CD4-positive, alpha-beta T cell (primary cell): Measurements from ENCODE around the gene TTC27. TPM values are rescaled to one million over a fixed set of nuclear protein-coding genes. Genes with fewer than 3 reads are reported as not detected.

Source experiments
- ATAC-seq: fragments of 200-7000 bp; cut with Tn5 transposase; one replicate; pipeline ENCODE4 v1.10.0; 2022; ENCODE audit warnings: mild to moderate bottlenecking; ENCODE audit not compliant: poor library complexity
- CTCF ChIA-PET: fragments of 350-600 bp; sonication (Branson Sonifier 250); formaldehyde crosslinking; loops from one replicate; lab custom pipeline; 2021; ENCODE audit warnings: antibody characterized with exemption, inconsistent platforms; lab: Charles Lee
- POLR2A ChIA-PET: fragments of 350-600 bp; sonication (Branson Sonifier 250); formaldehyde crosslinking; loops from one replicate; lab custom pipeline; 2021; ENCODE audit warnings: antibody characterized with exemption, inconsistent platforms; lab: Charles Lee
- DNase-seq, 14 experiments: peaks; one replicate each; pipeline ENCODE4 v3.0.0-alpha.2; 2013 to 2020; ENCODE audit warnings: mixed read lengths in 2 of 14
- H3K27ac ChIP-seq, 2 donors: one replicate each; pipeline versions ENCODE4 v1.5.1 to v1.7.0; 2013; ENCODE audit warnings: low read length in 2 of 2, low read depth in 1 of 2, mild to moderate bottlenecking in 1 of 2
- H3K27me3 ChIP-seq, 2 experiments: 1 replicate in 1 of 2; 2 replicates in 1 of 2; pipeline versions ENCODE4 v1.6.1 to v1.7.0; 2013; ENCODE audit warnings: low read length in 2 of 2, control low read depth in 1 of 2, mild to moderate bottlenecking in 1 of 2, moderate library complexity in 1 of 2; ENCODE audit not compliant: insufficient read depth in 2 of 2, control insufficient read depth in 1 of 2
- H3K36me3 ChIP-seq: one replicate; pipeline ENCODE4 v1.6.1; 2013; ENCODE audit warnings: low read length, control low read depth; ENCODE audit not compliant: insufficient read depth
- H3K4me1 ChIP-seq: one replicate; pipeline ENCODE4 v1.6.1; 2013; ENCODE audit warnings: low read length, control low read depth; ENCODE audit not compliant: insufficient read depth
- H3K4me3 ChIP-seq: one replicate; pipeline ENCODE4 v1.5.1; 2013; ENCODE audit warnings: mild to moderate bottlenecking, low read length, moderate library complexity
- H3K9me3 ChIP-seq, 2 experiments: 1 replicate in 1 of 2; 2 replicates in 1 of 2; pipeline versions ENCODE4 v1.6.1 to v1.7.0; 2013; ENCODE audit warnings: low read length in 2 of 2, mild to moderate bottlenecking in 2 of 2, control low read depth in 1 of 2, moderate library complexity in 1 of 2; ENCODE audit not compliant: control insufficient read depth in 1 of 2, insufficient read depth in 1 of 2
- H3K27ac Mint-ChIP-seq: one replicate; pipeline ENCODE4 v1.8.0; 2020; ENCODE audit warnings: mixed read lengths
- H3K27me3 Mint-ChIP-seq: one replicate; pipeline ENCODE4 v1.8.0; 2021; ENCODE audit warnings: mixed read lengths
- H3K36me3 Mint-ChIP-seq: one replicate; pipeline ENCODE4 v1.8.0; 2021; ENCODE audit warnings: low read depth, mixed read lengths
- H3K4me1 Mint-ChIP-seq: one replicate; pipeline ENCODE4 v1.8.0; 2021; ENCODE audit warnings: low read depth, mixed read lengths
- H3K4me3 Mint-ChIP-seq: one replicate; pipeline ENCODE4 v1.8.0; 2020; ENCODE audit warnings: mild to moderate bottlenecking, mixed read lengths
- H3K9me3 Mint-ChIP-seq: one replicate; pipeline ENCODE4 v1.8.0; 2020; ENCODE audit warnings: mixed read lengths
- intact Hi-C, 2 experiments: fragments of 100-400 bp; cut with DNase I in 1 of 2; cut with micrococcal nuclease in 1 of 2; formaldehyde crosslinking; loops; one replicate each; pipeline versions ENCODE4 v1.15.1 to v1.9.0; 2023 to 2025; cut with DNase I, micrococcal nuclease
- total RNA-seq, 174 experiments: library from RNA in 2 of 174; stranded (reverse) in 2 of 174; gene quantifications; one replicate each; pipeline ENCODE4 v1.2.3 and lab custom pipeline; 2021 to 2026
- TF ChIP-seq, protein P1 (sequence below): fragments of 200-600 bp; IDR thresholded peaks from one replicate; pipeline ENCODE4 v1.8.0; 2022; ENCODE audit warnings: antibody characterized with exemption, mild to moderate bottlenecking

TTC27 gene
- total RNA-seq, 2 experiments from 2014 or later: 11.6 to 17.6 TPM

DNA sequence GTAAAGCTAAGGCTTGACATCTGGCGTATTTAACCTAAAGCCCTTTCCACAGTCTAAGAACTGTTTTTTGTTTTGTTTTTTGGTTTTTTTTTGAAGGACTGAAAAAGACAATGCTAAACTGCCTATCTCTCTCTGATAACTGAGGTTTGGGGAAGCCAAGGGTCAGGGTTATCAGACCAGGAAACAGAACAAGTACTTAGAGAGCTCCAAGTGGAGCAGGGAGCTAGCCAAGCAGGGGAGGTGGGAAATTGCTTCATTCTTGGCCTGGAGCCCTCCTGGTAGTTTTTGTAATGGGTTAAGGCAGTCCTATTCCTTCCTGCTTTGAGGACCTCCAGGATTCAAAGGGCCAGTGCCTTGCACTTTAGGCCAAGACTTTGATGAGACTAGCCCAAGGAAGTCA lies 164.6 kb downstream of the TTC27 start:
- no peaks in the 10 kb centered on the region for H3K4me1 Mint-ChIP-seq
- no peak overlapping the region for H3K27ac ChIP-seq
- peaks cover 73% of the 10 kb centered on the region for H3K36me3 Mint-ChIP-seq
- no peaks in the 10 kb centered on the region for H3K27me3 Mint-ChIP-seq
- H3K9me3 Mint-ChIP-seq: no peaks in the 10 kb centered on the region
- H3K4me1 ChIP-seq: no peaks in the 10 kb centered on the region
- ChIA-PET POLR2A (no interaction called here), CTCF (interaction anchor here (0.6 kb wide), 2 partner anchors 28 to 326 kb away, joined by 3 to 4 read pairs; no protein-coding TSS in a partner anchor)
- TF ChIP-seq, protein P1, sequence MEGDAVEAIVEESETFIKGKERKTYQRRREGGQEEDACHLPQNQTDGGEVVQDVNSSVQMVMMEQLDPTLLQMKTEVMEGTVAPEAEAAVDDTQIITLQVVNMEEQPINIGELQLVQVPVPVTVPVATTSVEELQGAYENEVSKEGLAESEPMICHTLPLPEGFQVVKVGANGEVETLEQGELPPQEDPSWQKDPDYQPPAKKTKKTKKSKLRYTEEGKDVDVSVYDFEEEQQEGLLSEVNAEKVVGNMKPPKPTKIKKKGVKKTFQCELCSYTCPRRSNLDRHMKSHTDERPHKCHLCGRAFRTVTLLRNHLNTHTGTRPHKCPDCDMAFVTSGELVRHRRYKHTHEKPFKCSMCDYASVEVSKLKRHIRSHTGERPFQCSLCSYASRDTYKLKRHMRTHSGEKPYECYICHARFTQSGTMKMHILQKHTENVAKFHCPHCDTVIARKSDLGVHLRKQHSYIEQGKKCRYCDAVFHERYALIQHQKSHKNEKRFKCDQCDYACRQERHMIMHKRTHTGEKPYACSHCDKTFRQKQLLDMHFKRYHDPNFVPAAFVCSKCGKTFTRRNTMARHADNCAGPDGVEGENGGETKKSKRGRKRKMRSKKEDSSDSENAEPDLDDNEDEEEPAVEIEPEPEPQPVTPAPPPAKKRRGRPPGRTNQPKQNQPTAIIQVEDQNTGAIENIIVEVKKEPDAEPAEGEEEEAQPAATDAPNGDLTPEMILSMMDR: no peak
- DNase-seq: no peak
- no peak overlapping the region for H3K27ac Mint-ChIP-seq
- no peak overlapping the region for H3K4me3 Mint-ChIP-seq
- H3K27me3 ChIP-seq: no peaks in the 10 kb centered on the region
- H3K9me3 ChIP-seq: no peaks in the 10 kb centered on the region
- intact Hi-C loops: no loop called here
- no peaks in the 10 kb centered on the region for H3K36me3 ChIP-seq
- no peak overlapping the region for H3K4me3 ChIP-seq
- no peak for ATAC-seq

DNA sequence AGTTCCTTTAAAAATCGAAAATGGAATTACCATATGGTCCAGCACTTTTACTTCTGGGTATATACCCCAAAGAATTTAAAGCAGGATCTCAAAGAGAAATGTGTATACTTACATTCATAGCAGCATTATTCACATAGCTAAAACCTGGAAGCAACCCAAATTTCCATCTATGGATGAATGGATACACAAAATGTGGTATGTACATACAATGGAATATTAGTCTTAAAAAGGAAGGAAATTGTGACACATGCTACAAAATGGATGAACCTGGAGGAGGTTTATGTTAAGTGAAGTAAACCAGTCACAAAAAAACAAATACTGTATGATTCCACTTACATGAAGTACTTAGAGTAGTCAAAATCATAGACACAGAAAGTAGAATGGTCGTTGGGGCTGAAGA lies 171.0 kb downstream of the TTC27 start:
- Histone ChIP-seq H3K27ac (no peak overlapping the region), H3K9me3 (no peaks in the 10 kb centered on the region), H3K4me1 (no peaks in the 10 kb centered on the region), H3K27me3 (no peaks in the 10 kb centered on the region), H3K36me3 (peaks cover 4% of the 10 kb centered on the region), H3K4me3 (no peak overlapping the region)
- intact Hi-C loops: no loop called here
- Mint-ChIP-seq H3K4me1 (no peaks in the 10 kb centered on the region), H3K4me3 (no peak overlapping the region), H3K27me3 (no peaks in the 10 kb centered on the region), H3K27ac (no peak overlapping the region), H3K36me3 (peaks cover 46% of the 10 kb centered on the region), H3K9me3 (no peaks in the 10 kb centered on the region)
- TF ChIP-seq, protein P1: no peak
- POLR2A ChIA-PET: no interaction called here
- CTCF ChIA-PET: no interaction called here
- DNase-seq: no peak
- ATAC-seq: no peak

DNA sequence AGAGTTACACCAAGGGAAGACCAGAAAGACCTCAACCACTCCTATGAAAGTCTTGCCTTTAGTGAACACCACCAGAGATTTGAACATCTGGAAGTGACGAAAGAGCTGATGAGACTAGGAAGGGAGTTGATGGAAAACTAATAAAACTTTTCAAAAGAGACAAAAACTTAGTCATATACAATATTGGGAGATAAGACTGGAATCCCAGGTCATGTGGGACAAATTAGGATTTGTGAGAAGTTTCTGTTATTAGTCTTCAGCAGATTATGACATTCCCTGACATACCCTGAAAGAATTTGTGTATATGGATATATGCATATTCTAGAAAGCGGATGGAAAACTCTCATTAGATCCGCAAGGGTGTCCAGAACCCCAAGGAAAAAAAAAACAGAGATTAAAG lies 173.9 kb downstream of the TTC27 start:
- intact Hi-C loops: no loop called here
- H3K27ac Mint-ChIP-seq: no peak overlapping the region
- ChIA-PET CTCF (no interaction called here), POLR2A (no interaction called here)
- no peaks in the 10 kb centered on the region for H3K27me3 ChIP-seq
- H3K36me3 Mint-ChIP-seq: peaks cover 24% of the 10 kb centered on the region
- TF ChIP-seq, protein P1: no peak
- no peaks in the 10 kb centered on the region for H3K27me3 Mint-ChIP-seq
- H3K36me3 ChIP-seq: peaks cover 4% of the 10 kb centered on the region
- H3K27ac ChIP-seq: no peak overlapping the region
- ATAC-seq (no peak), DNase-seq (no peak)
- H3K9me3 Mint-ChIP-seq: no peaks in the 10 kb centered on the region
- H3K9me3 ChIP-seq: no peaks in the 10 kb centered on the region
- no peak overlapping the region for H3K4me3 Mint-ChIP-seq
- no peaks in the 10 kb centered on the region for H3K4me1 Mint-ChIP-seq
- no peak overlapping the region for H3K4me3 ChIP-seq
- H3K4me1 ChIP-seq: no peaks in the 10 kb centered on the region
